ENCODE measurements around the gene SIDT2. TPM values are rescaled to one million over a fixed set of nuclear protein-coding genes. Genes with fewer than 3 reads are reported as not detected.

The SIDT2 gene
- total and polyA plus RNA-seq, 3 donors from 2014 or later: 69.5 to 129 (median 93.8) TPM

DNA sequence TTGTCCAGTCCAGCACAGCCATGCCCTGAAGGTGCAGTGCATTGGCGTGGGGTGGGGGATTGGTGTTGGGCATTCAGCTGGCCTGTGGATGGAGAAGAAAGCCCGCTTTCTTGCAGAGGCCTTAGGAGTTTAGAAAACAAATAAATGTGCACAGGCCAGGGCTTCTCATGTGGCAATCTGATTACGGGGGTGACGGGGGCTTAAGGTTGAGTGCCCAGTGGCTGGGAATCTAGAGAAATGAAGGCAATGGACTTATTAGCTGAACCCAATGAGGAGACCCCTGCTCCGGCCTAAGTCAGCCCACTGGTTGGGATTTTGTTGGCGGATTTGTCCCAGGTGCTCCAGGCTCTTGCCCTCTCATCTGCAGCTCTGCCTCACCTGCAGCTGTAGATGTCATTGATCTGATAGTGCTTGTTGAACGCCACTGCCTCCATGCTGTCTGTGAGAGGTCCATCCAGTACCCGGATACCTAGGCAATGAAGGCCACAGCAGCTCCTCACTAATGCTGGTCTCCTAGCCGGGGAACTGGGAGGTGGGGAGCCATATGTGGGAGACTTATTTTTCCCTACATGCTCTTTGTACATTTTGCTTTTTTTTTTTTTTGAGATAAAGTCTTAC, 47.1 kb downstream of the SIDT2 start:
- no peak for TF ChIP-seq POLR2A (IDR thresholded peaks at IDR 0.05)
- TF ChIP-seq, protein P1, sequence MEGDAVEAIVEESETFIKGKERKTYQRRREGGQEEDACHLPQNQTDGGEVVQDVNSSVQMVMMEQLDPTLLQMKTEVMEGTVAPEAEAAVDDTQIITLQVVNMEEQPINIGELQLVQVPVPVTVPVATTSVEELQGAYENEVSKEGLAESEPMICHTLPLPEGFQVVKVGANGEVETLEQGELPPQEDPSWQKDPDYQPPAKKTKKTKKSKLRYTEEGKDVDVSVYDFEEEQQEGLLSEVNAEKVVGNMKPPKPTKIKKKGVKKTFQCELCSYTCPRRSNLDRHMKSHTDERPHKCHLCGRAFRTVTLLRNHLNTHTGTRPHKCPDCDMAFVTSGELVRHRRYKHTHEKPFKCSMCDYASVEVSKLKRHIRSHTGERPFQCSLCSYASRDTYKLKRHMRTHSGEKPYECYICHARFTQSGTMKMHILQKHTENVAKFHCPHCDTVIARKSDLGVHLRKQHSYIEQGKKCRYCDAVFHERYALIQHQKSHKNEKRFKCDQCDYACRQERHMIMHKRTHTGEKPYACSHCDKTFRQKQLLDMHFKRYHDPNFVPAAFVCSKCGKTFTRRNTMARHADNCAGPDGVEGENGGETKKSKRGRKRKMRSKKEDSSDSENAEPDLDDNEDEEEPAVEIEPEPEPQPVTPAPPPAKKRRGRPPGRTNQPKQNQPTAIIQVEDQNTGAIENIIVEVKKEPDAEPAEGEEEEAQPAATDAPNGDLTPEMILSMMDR (IDR thresholded peaks at IDR 0.05): no peak
- peak; percentile 12 for DNase-seq
- Histone ChIP-seq H3K27me3 (no peaks in the 10 kb centered on the region), H3K4me1 (peaks cover 17% of the 10 kb centered on the region), H3K36me3 (ENCODE audit: low read depth, missing control alignments) (no peaks in the 10 kb centered on the region), H3K27ac (no peak overlapping the region), H3K9me3 (no peaks in the 10 kb centered on the region), H3K4me3 (no peak overlapping the region)
- 86 to 95% methylated on average over 9 of the region's 9 CpGs for WGBS, 2 donors
- intact Hi-C loops (cut with DNase I; ENCODE audit: low total_unique reads): no loop called here

DNA sequence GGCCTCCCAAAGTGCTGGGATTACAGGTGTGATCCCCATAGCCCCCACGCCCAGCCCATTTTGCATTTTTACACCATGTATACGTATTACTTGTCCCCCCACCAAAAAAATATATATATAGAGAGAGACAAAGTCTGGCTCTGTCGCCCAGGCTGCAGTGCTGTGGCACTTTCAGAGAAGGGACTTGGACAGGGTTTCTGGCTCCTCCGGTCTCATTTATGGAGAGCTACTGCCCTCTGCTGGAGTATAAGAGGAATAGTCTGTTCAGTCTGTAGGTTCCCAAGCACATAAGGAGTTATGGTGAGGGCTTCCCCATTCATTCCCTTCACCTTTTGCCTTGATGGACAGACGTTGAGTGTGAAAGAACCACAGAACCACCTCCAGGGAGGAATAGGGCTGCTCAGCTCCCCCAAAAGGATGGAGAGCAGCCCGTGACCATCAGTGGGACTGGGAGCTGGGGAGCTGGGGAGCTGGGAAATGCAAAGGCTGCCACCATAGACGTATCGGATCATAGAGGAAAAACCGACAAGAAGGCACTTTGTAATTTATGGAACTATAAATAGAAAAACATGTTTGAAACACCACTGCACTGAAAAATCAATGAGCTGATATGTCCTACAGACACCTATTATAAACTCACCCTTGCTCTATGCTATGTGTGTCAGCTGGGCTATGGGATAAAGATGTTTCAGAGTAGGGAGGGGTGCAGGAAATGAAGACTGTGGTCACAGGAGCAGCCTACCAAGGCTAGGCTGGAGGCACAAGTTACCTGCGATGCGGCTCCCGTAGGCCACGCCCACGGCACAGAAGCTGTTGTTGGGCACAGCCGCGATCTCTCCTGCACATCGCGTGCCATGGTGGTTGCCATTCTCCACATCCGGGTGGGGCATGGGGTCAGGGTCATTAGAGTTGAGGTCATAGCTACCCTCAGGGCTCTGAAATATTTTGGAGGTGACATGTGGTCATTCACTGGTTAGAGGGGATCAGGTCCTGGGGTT, 48.1 kb downstream of the SIDT2 start:
- no peak overlapping the region for H3K27ac ChIP-seq
- H3K4me3 ChIP-seq: no peak overlapping the region
- H3K36me3 ChIP-seq (ENCODE audit: low read depth, missing control alignments): no peaks in the 10 kb centered on the region
- H3K9me3 ChIP-seq: no peaks in the 10 kb centered on the region
- TF ChIP-seq POLR2A (IDR thresholded peaks at IDR 0.05): no peak
- TF ChIP-seq, protein P1 (IDR thresholded peaks at IDR 0.05): peak; percentile 74 to 82 (median 82)
- WGBS, 2 donors: 73 to 74% methylated on average over 19 of the region's 19 CpGs
- peaks cover 14% of the 10 kb centered on the region for H3K4me1 ChIP-seq
- H3K27me3 ChIP-seq: no peaks in the 10 kb centered on the region
- intact Hi-C loops (cut with DNase I; ENCODE audit: low total_unique reads): no loop called here
- DNase-seq: peak; percentile 60

DNA sequence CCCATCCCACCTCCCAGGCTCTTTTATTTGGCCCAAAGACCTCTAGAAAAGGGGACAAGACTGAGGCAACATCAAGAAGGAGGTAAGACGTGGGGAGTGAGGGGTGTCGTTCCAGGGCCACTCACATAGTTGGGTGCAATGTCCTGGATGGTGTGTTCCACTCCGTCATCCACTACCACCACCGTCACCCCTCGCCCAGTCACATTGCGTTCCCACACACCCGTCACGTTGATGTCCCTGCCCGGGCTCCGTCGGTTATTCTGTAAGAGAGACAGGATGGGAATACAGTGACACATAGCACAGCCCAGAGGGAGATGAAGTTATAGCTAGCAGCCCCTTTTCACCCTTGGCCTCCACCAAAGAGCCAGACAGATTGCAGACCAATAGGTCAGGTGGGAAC, 49.5 kb downstream of the SIDT2 start:
- peaks cover 7% of the 10 kb centered on the region for H3K4me1 ChIP-seq
- H3K27me3 ChIP-seq: no peaks in the 10 kb centered on the region
- intact Hi-C loops (cut with DNase I; ENCODE audit: low total_unique reads): no loop called here
- WGBS, 2 donors: 93 to 94% methylated on average over 11 of the region's 11 CpGs
- DNase-seq: no peak
- H3K36me3 ChIP-seq (ENCODE audit: low read depth, missing control alignments): no peaks in the 10 kb centered on the region
- no peak overlapping the region for H3K27ac ChIP-seq
- H3K9me3 ChIP-seq: no peaks in the 10 kb centered on the region
- no peak overlapping the region for H3K4me3 ChIP-seq
- no peak for TF ChIP-seq POLR2A (IDR thresholded peaks at IDR 0.05)
- TF ChIP-seq, protein P1 (IDR thresholded peaks at IDR 0.05): no peak

GRCh38 chr11:117229411-117229810, 50.9 kb downstream of the SIDT2 start:
- intact Hi-C loops (cut with DNase I; ENCODE audit: low total_unique reads): no loop called here
- Histone ChIP-seq H3K4me1 (peaks cover 18% of the 10 kb centered on the region), H3K36me3 (ENCODE audit: low read depth, missing control alignments) (no peaks in the 10 kb centered on the region), H3K27ac (no peak overlapping the region), H3K9me3 (no peaks in the 10 kb centered on the region), H3K27me3 (no peaks in the 10 kb centered on the region), H3K4me3 (no peak overlapping the region)
- 92 to 94% methylated on average over 2 to 12 of the region's 12 CpGs for WGBS, 2 donors
- DNase-seq: no peak
- TF ChIP-seq, protein P1 (IDR thresholded peaks at IDR 0.05): no peak
- no peak for TF ChIP-seq POLR2A (IDR thresholded peaks at IDR 0.05)

All from testis (tissue), 3 donors.